Neural cell (in vitro differentiated cells): ENCODE measurements around the gene SOAT2. TPM values are rescaled to one million over a fixed set of nuclear protein-coding genes. Genes with fewer than 3 reads are reported as not detected.

Experiments
- H2AFZ ChIP-seq: fragments of 200-600, 300-800 bp; sonication (generic), shearing (Covaris generic); 2 replicates; pipeline ENCODE4 v1.6.0; 2014; ENCODE audit warnings: low read depth, mild to moderate bottlenecking, antibody characterized with exemption, low read length, moderate library complexity
- H3F3A ChIP-seq: fragments of 200-600 bp; shearing (Covaris generic); 2 replicates; pipeline ENCODE4 v1.6.1; 2016; ENCODE audit warnings: mild to moderate bottlenecking, moderate library complexity, mixed read lengths, antibody characterized with exemption, low read length; ENCODE audit not compliant: insufficient read depth, poor library complexity, severe bottlenecking
- H3K27ac ChIP-seq: fragments of 200-600, 300-800 bp; sonication (generic), shearing (Covaris generic); 2 replicates; pipeline ENCODE4 v1.5.1; 2014; ENCODE audit warnings: mild to moderate bottlenecking, low read length, moderate library complexity
- H3K27me3 ChIP-seq: fragments of 300-800, 200-600 bp; sonication (generic), shearing (Covaris generic); 2 replicates; pipeline ENCODE4 v1.6.0; 2014; ENCODE audit warnings: mild to moderate bottlenecking, low read depth, low read length, moderate library complexity; ENCODE audit not compliant: insufficient read depth
- H3K36me3 ChIP-seq: fragments of 300-800, 200-600 bp; sonication (generic), shearing (Covaris generic); 2 replicates; pipeline ENCODE4 v1.5.1; 2014; ENCODE audit warnings: mild to moderate bottlenecking, antibody characterized with exemption, low read length, moderate library complexity; ENCODE audit not compliant: insufficient read depth
- H3K4me2 ChIP-seq: fragments of 300-800, 200-600 bp; sonication (generic), shearing (Covaris generic); 2 replicates; pipeline ENCODE4 v1.6.0; 2014; ENCODE audit warnings: mild to moderate bottlenecking, low read length
- H3K4me3 ChIP-seq: fragments of 300-800, 200-600 bp; sonication (generic), shearing (Covaris generic); 2 replicates; pipeline ENCODE4 v1.5.1; 2014; ENCODE audit warnings: mild to moderate bottlenecking, low read length, moderate library complexity
- H3K79me2 ChIP-seq: fragments of 200-600 bp; shearing (Covaris generic); replicated peaks from 2 replicates; pipeline ENCODE4 v1.6.0; 2014; ENCODE audit warnings: mild to moderate bottlenecking, low read length, moderate library complexity; ENCODE audit not compliant: insufficient read depth
- H3K9ac ChIP-seq: fragments of 300-800, 200-600 bp; sonication (generic), shearing (Covaris generic); 2 replicates; pipeline ENCODE4 v1.6.1; 2016; ENCODE audit warnings: mild to moderate bottlenecking, low read length, mixed read lengths
- H3K9me2 ChIP-seq: fragments of 200-600 bp; shearing (Covaris generic); 2 replicates; pipeline ENCODE4 v1.6.1; 2016; ENCODE audit warnings: mild to moderate bottlenecking, low read length, mixed read lengths; ENCODE audit not compliant: insufficient read depth
- H3K9me3 ChIP-seq: fragments of 200-600, 300-800 bp; sonication (generic), shearing (Covaris generic); 2 replicates; pipeline ENCODE4 v1.6.1; 2016; ENCODE audit warnings: mild to moderate bottlenecking, mixed run types, low read length, moderate library complexity, mixed read lengths
- H4K20me1 ChIP-seq: fragments of 200-600 bp; shearing (Covaris generic); 2 replicates; pipeline ENCODE4 v1.6.1; 2016; ENCODE audit warnings: mild to moderate bottlenecking, mixed run types; ENCODE audit not compliant: insufficient read depth
- EP300 ChIP-seq: fragments of 450-650 bp; conservative IDR thresholded peaks from 2 replicates; pipeline ENCODE4 v1.6.1; 2014; ENCODE audit warnings: antibody characterized with exemption, mild to moderate bottlenecking, moderate library complexity; ENCODE audit not compliant: poor library complexity, severe bottlenecking
- EZH2 ChIP-seq: fragments of 200-600, 300-800 bp; shearing (Covaris generic), sonication (generic); IDR thresholded peaks from 2 replicates; pipeline ENCODE4 v1.6.1; 2014; ENCODE audit warnings: antibody characterized with exemption, low read length, borderline replicate concordance, mild to moderate bottlenecking; ENCODE audit not compliant: insufficient read depth, poor library complexity, severe bottlenecking
- MXI1 ChIP-seq: fragments of 450-650 bp; conservative IDR thresholded peaks from 2 replicates; pipeline ENCODE4 v1.6.1; 2014; ENCODE audit warnings: antibody characterized with exemption, mild to moderate bottlenecking; ENCODE audit not compliant: poor library complexity, severe bottlenecking
- POLR2AphosphoS5 ChIP-seq: IDR thresholded peaks from 2 replicates; pipeline ENCODE4 v1.6.1; 2012
- RAD21 ChIP-seq: fragments of 450-650 bp; conservative IDR thresholded peaks from 2 replicates; pipeline ENCODE4 v1.6.1; 2014; ENCODE audit warnings: antibody characterized with exemption, mild to moderate bottlenecking, moderate library complexity
- SMC3 ChIP-seq: fragments of 450-650 bp; conservative IDR thresholded peaks from 2 replicates; pipeline ENCODE4 v1.6.1; 2014; ENCODE audit warnings: antibody characterized with exemption, mild to moderate bottlenecking, moderate library complexity; ENCODE audit not compliant: poor library complexity
- TAF1 ChIP-seq: IDR thresholded peaks from 2 replicates; pipeline ENCODE4 v1.6.1; 2012; ENCODE audit warnings: low read depth
- polyA plus RNA-seq: library from polyadenylated mRNA; depleted of rRNA; stranded (reverse); fragments of >200 nt; gene quantifications from 2 replicates; pipeline ENCODE4 v1.2.3, GENCODE V29; 2014
- TF ChIP-seq, protein P1 (sequence below): fragments of 450-650 bp; IDR thresholded peaks from 2 replicates; pipeline ENCODE4 v1.5.1; 2014; ENCODE audit warnings: antibody characterized with exemption, mild to moderate bottlenecking, moderate library complexity; ENCODE audit not compliant: poor library complexity, severe bottlenecking
- TF ChIP-seq, protein P2 (sequence below): IDR thresholded peaks from 2 replicates; pipeline ENCODE4 v1.6.1; 2012; ENCODE audit warnings: borderline replicate concordance

The SOAT2 gene
- polyA plus RNA-seq, 1 donor from 2014 or later, result not detected

- H4K20me1 ChIP-seq, result no peaks in the 10 kb centered on the region
- H3K27ac ChIP-seq, result no peak overlapping the region
- no peak overlapping the region for H2AFZ ChIP-seq
- peaks cover 4% of the 10 kb centered on the region for H3K36me3 ChIP-seq
- no peak overlapping the region for H3K4me3 ChIP-seq
- H3F3A ChIP-seq, result no peaks in the 10 kb centered on the region
- H3K9me3 ChIP-seq, result no peaks in the 10 kb centered on the region
- no peak for TF ChIP-seq POLR2AphosphoS5
- no peak for TF ChIP-seq EZH2
- no peak for TF ChIP-seq SMC3
- no peak for TF ChIP-seq RAD21
- TF ChIP-seq, protein P1, sequence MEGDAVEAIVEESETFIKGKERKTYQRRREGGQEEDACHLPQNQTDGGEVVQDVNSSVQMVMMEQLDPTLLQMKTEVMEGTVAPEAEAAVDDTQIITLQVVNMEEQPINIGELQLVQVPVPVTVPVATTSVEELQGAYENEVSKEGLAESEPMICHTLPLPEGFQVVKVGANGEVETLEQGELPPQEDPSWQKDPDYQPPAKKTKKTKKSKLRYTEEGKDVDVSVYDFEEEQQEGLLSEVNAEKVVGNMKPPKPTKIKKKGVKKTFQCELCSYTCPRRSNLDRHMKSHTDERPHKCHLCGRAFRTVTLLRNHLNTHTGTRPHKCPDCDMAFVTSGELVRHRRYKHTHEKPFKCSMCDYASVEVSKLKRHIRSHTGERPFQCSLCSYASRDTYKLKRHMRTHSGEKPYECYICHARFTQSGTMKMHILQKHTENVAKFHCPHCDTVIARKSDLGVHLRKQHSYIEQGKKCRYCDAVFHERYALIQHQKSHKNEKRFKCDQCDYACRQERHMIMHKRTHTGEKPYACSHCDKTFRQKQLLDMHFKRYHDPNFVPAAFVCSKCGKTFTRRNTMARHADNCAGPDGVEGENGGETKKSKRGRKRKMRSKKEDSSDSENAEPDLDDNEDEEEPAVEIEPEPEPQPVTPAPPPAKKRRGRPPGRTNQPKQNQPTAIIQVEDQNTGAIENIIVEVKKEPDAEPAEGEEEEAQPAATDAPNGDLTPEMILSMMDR, result no peak
- no peak for TF ChIP-seq TAF1
- TF ChIP-seq, protein P2, sequence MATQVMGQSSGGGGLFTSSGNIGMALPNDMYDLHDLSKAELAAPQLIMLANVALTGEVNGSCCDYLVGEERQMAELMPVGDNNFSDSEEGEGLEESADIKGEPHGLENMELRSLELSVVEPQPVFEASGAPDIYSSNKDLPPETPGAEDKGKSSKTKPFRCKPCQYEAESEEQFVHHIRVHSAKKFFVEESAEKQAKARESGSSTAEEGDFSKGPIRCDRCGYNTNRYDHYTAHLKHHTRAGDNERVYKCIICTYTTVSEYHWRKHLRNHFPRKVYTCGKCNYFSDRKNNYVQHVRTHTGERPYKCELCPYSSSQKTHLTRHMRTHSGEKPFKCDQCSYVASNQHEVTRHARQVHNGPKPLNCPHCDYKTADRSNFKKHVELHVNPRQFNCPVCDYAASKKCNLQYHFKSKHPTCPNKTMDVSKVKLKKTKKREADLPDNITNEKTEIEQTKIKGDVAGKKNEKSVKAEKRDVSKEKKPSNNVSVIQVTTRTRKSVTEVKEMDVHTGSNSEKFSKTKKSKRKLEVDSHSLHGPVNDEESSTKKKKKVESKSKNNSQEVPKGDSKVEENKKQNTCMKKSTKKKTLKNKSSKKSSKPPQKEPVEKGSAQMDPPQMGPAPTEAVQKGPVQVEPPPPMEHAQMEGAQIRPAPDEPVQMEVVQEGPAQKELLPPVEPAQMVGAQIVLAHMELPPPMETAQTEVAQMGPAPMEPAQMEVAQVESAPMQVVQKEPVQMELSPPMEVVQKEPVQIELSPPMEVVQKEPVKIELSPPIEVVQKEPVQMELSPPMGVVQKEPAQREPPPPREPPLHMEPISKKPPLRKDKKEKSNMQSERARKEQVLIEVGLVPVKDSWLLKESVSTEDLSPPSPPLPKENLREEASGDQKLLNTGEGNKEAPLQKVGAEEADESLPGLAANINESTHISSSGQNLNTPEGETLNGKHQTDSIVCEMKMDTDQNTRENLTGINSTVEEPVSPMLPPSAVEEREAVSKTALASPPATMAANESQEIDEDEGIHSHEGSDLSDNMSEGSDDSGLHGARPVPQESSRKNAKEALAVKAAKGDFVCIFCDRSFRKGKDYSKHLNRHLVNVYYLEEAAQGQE, result no peak
- TF ChIP-seq MXI1, result no peak
- no peak for TF ChIP-seq EP300
- H3K27me3 ChIP-seq, result no peaks in the 10 kb centered on the region
- no peaks in the 10 kb centered on the region for H3K79me2 ChIP-seq
- H3K9me2 ChIP-seq, result no peaks in the 10 kb centered on the region
- no peak overlapping the region for H3K9ac ChIP-seq
- H3K4me2 ChIP-seq, result no peak overlapping the region
Observed at GRCh38 chr12:53064613-53065436, 38.5 kb upstream of the SOAT2 start.

DNA sequence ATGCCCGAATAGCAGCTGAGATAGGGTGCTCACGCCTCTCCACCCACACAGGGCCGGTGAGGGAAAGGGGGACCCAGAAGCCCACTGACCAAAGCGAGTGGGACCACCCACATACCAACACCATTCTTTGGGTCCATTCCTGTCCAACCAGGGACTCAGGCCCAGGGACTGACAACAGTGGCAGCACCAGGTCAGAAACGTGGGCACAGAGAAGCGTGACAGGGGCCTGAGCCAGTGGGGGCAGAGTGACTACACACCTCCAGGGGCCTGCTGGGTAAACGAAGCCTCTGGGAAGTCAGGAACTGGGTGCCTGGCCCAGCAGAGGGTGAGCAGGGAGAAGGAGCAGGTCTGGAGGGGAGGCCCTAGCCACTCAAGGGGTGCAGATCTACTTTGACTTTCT is 37.8 kb upstream of the SOAT2 start:
- no peaks in the 10 kb centered on the region for H4K20me1 ChIP-seq
- no peak overlapping the region for H3K4me3 ChIP-seq
- no peak overlapping the region for H3K9ac ChIP-seq
- H3K27ac ChIP-seq, result no peak overlapping the region
- H2AFZ ChIP-seq, result no peak overlapping the region
- no peak for TF ChIP-seq TAF1
- TF ChIP-seq, protein P2, result no peak
- TF ChIP-seq EZH2, result no peak
- TF ChIP-seq MXI1, result no peak
- TF ChIP-seq SMC3, result no peak
- no peak for TF ChIP-seq EP300
- TF ChIP-seq, protein P1, result no peak
- no peak for TF ChIP-seq RAD21
- TF ChIP-seq POLR2AphosphoS5, result no peak
- H3F3A ChIP-seq, result no peaks in the 10 kb centered on the region
- H3K9me2 ChIP-seq, result no peaks in the 10 kb centered on the region
- no peak overlapping the region for H3K4me2 ChIP-seq
- H3K9me3 ChIP-seq, result no peaks in the 10 kb centered on the region
- no peaks in the 10 kb centered on the region for H3K79me2 ChIP-seq
- H3K36me3 ChIP-seq, result peaks cover 4% of the 10 kb centered on the region
- H3K27me3 ChIP-seq, result no peaks in the 10 kb centered on the region
